ENCODE measurements around the gene SATL1. TPM values are rescaled to one million over a fixed set of nuclear protein-coding genes. Genes with fewer than 3 reads are reported as not detected.
"Not testable (repeated sequence)": the region's sequence is repeated elsewhere in the genome, so short reads cannot be mapped to it uniquely, and the experiment has no call there.

Gene SATL1
- total RNA-seq (0.31 TPM), polyA plus RNA-seq (ENCODE audit: insufficient read depth in 1 of 8, insufficient read length in 8 of 8, low replicate concordance in 1 of 8) (under 1 TPM; 0.23 to 0.37 (median 0.34) TPM)
- long read RNA-seq, donor 1, result 0 reads
- long read RNA-seq, donor 2, result 0 reads
- long read RNA-seq, donor 3, result 0 reads
- long read RNA-seq, donor 4, result 0 reads
- long read RNA-seq, donor 5, partial matches to known transcripts, result 35 of 35 reads
- long read RNA-seq, donor 5, other reads (novel, unspliced or antisense), result 0 of 35 reads
- long read RNA-seq, donor 6, partial matches to known transcripts, result 36 of 38 reads
- long read RNA-seq, donor 6, other reads (novel, unspliced or antisense), result 0 of 38 reads
- long read RNA-seq, donor 7, result 0 reads
- long read RNA-seq, donor 8, partial matches to known transcripts, result 20 of 20 reads
- long read RNA-seq, donor 8, other reads (novel, unspliced or antisense), result 0 of 20 reads
- long read RNA-seq, donor 9, partial matches to known transcripts, result 0 of 1 reads
- long read RNA-seq, donor 9, other reads (novel, unspliced or antisense), result 0 of 1 reads
- long read RNA-seq, donor 10, result 0 reads
- long read RNA-seq, donor 11, result 0 reads

GRCh38 chrX:85243761-85244449 is at the start of gene SATL1, which contains the start of gene ZNF711:
Gene SATL1, minus strand, starts transcription at chrX:85243779. Its CDS starts 134,811 bp downstream, at chrX:85108968.
Gene ZNF711, plus strand, starts transcription at chrX:85243991. Its CDS starts 3,582 bp downstream, at chrX:85247573.
- H3K27me3 ChIP-seq (ENCODE audit: control insufficient read depth, insufficient read depth, low read length), result peaks cover 9% of the 10 kb centered on the region
- H3K4me1 ChIP-seq (ENCODE audit: control insufficient read depth, insufficient read depth, low read length), result no peaks in the 10 kb centered on the region
- H3K27ac ChIP-seq (ENCODE audit: low read length), result peak within 1 kb of the TSS; percentile 94
- DNase-seq, result peak; percentile 94
- no peaks in the 10 kb centered on the region for H3K36me3 ChIP-seq (ENCODE audit: control insufficient read depth, insufficient read depth, low read length)
- no peaks in the 10 kb centered on the region for H3K9me3 ChIP-seq (replicated peaks; ENCODE audit: control insufficient read depth, low read depth, low read length)
- H3K4me3 ChIP-seq (ENCODE audit: low read length), result peak within 1 kb of the TSS; percentile 79
- WGBS (ENCODE audit: insufficient coverage), result 25% methylated on average over 46 of the region's 65 CpGs

GRCh38 chrX:85288992-85289723 is 45.6 kb upstream of the SATL1 start:
- H3K27me3 ChIP-seq (ENCODE audit: control insufficient read depth, insufficient read depth, low read length), result no peaks in the 10 kb centered on the region
- H3K27ac ChIP-seq (ENCODE audit: low read length), result no peak overlapping the region
- no peak overlapping the region for H3K4me3 ChIP-seq (ENCODE audit: low read length)
- no peaks in the 10 kb centered on the region for H3K36me3 ChIP-seq (ENCODE audit: control insufficient read depth, insufficient read depth, low read length)
- H3K4me1 ChIP-seq (ENCODE audit: control insufficient read depth, insufficient read depth, low read length), result no peaks in the 10 kb centered on the region
- no peaks in the 10 kb centered on the region for H3K9me3 ChIP-seq (replicated peaks; ENCODE audit: control insufficient read depth, low read depth, low read length)
- no CpG with 5 or more reads among the region's 7 CpGs for WGBS (ENCODE audit: insufficient coverage)
- no peak for DNase-seq

- no CpG with 5 or more reads among the region's 6 CpGs for WGBS (ENCODE audit: insufficient coverage)
- not testable (repeated sequence) for H3K36me3 ChIP-seq (ENCODE audit: control insufficient read depth, insufficient read depth, low read length); H3K4me1 ChIP-seq (ENCODE audit: control insufficient read depth, insufficient read depth, low read length); H3K9me3 ChIP-seq (replicated peaks; ENCODE audit: control insufficient read depth, low read depth, low read length); H3K4me3 ChIP-seq (ENCODE audit: low read length); H3K27ac ChIP-seq (ENCODE audit: low read length); DNase-seq; H3K27me3 ChIP-seq (ENCODE audit: control insufficient read depth, insufficient read depth, low read length)
These were observed 41.7 kb upstream of the SATL1 start for GRCh38 chrX:85285286-85285685.

- 39% methylated on average over 6 of the region's 42 CpGs for WGBS (ENCODE audit: insufficient coverage)
- H3K36me3 ChIP-seq (ENCODE audit: control insufficient read depth, insufficient read depth, low read length), result no peaks in the 10 kb centered on the region
- H3K27ac ChIP-seq (ENCODE audit: low read length), result peak overlapping the region; percentile 94
- H3K9me3 ChIP-seq (replicated peaks; ENCODE audit: control insufficient read depth, low read depth, low read length), result no peaks in the 10 kb centered on the region
- peak; percentile 41 for DNase-seq
- H3K4me3 ChIP-seq (ENCODE audit: low read length), result peak overlapping the region; percentile 79
- no peaks in the 10 kb centered on the region for H3K4me1 ChIP-seq (ENCODE audit: control insufficient read depth, insufficient read depth, low read length)
- peaks cover 9% of the 10 kb centered on the region for H3K27me3 ChIP-seq (ENCODE audit: control insufficient read depth, insufficient read depth, low read length)
These were observed 1.1 kb upstream of the SATL1 start for GRCh38 chrX:85244450-85245211.

- H3K4me1 ChIP-seq (ENCODE audit: control insufficient read depth, insufficient read depth, low read length), result no peaks in the 10 kb centered on the region
- peak overlapping the region; percentile 79 for H3K4me3 ChIP-seq (ENCODE audit: low read length)
- peak overlapping the region; percentile 94 for H3K27ac ChIP-seq (ENCODE audit: low read length)
- peaks cover 9% of the 10 kb centered on the region for H3K27me3 ChIP-seq (ENCODE audit: control insufficient read depth, insufficient read depth, low read length)
- no peaks in the 10 kb centered on the region for H3K9me3 ChIP-seq (replicated peaks; ENCODE audit: control insufficient read depth, low read depth, low read length)
- WGBS (ENCODE audit: insufficient coverage), result 88% methylated on average over 1 of the region's 2 CpGs
- no peaks in the 10 kb centered on the region for H3K36me3 ChIP-seq (ENCODE audit: control insufficient read depth, insufficient read depth, low read length)
- peak; percentile 8 for DNase-seq
These were observed 424 bp downstream of the SATL1 start for GRCh38 chrX:85243155-85243554.

- no peak for DNase-seq
- H3K9me3 ChIP-seq (replicated peaks; ENCODE audit: control insufficient read depth, low read depth, low read length), result no peaks in the 10 kb centered on the region
- H3K4me1 ChIP-seq (ENCODE audit: control insufficient read depth, insufficient read depth, low read length), result no peaks in the 10 kb centered on the region
- WGBS (ENCODE audit: insufficient coverage), result 70% methylated on average over 2 of the region's 2 CpGs
- H3K27ac ChIP-seq (ENCODE audit: low read length), result no peak overlapping the region
- no peaks in the 10 kb centered on the region for H3K27me3 ChIP-seq (ENCODE audit: control insufficient read depth, insufficient read depth, low read length)
- no peak overlapping the region for H3K4me3 ChIP-seq (ENCODE audit: low read length)
- no peaks in the 10 kb centered on the region for H3K36me3 ChIP-seq (ENCODE audit: control insufficient read depth, insufficient read depth, low read length)
These were observed 20.2 kb downstream of the SATL1 start for GRCh38 chrX:85223359-85223758.

- no peak overlapping the region for H3K27ac ChIP-seq (ENCODE audit: low read length)
- no peaks in the 10 kb centered on the region for H3K4me1 ChIP-seq (ENCODE audit: control insufficient read depth, insufficient read depth, low read length)
- DNase-seq, result no peak
- WGBS (ENCODE audit: insufficient coverage), result no CpG with 5 or more reads among the region's 1 CpG
- no peak overlapping the region for H3K4me3 ChIP-seq (ENCODE audit: low read length)
- H3K27me3 ChIP-seq (ENCODE audit: control insufficient read depth, insufficient read depth, low read length), result no peaks in the 10 kb centered on the region
- no peaks in the 10 kb centered on the region for H3K9me3 ChIP-seq (replicated peaks; ENCODE audit: control insufficient read depth, low read depth, low read length)
- no peaks in the 10 kb centered on the region for H3K36me3 ChIP-seq (ENCODE audit: control insufficient read depth, insufficient read depth, low read length)
These were observed 22.2 kb downstream of the SATL1 start for GRCh38 chrX:85221361-85221760.

- H3K27ac ChIP-seq (ENCODE audit: low read length), result no peak overlapping the region
- H3K27me3 ChIP-seq (ENCODE audit: control insufficient read depth, insufficient read depth, low read length), result no peaks in the 10 kb centered on the region
- no peaks in the 10 kb centered on the region for H3K9me3 ChIP-seq (replicated peaks; ENCODE audit: control insufficient read depth, low read depth, low read length)
- no peak for DNase-seq
- no peaks in the 10 kb centered on the region for H3K4me1 ChIP-seq (ENCODE audit: control insufficient read depth, insufficient read depth, low read length)
- WGBS (ENCODE audit: insufficient coverage), result 100% methylated on average over 1 of the region's 1 CpG
- no peaks in the 10 kb centered on the region for H3K36me3 ChIP-seq (ENCODE audit: control insufficient read depth, insufficient read depth, low read length)
- no peak overlapping the region for H3K4me3 ChIP-seq (ENCODE audit: low read length)
These were observed 27.6 kb downstream of the SATL1 start for GRCh38 chrX:85215946-85216345.

- WGBS (ENCODE audit: insufficient coverage), result no CpG with 5 or more reads among the region's 3 CpGs
- Histone ChIP-seq H3K4me1 (ENCODE audit: control insufficient read depth, insufficient read depth, low read length) (no peaks in the 10 kb centered on the region), H3K27ac (ENCODE audit: low read length) (no peak overlapping the region), H3K9me3 (replicated peaks; ENCODE audit: control insufficient read depth, low read depth, low read length) (no peaks in the 10 kb centered on the region), H3K36me3 (ENCODE audit: control insufficient read depth, insufficient read depth, low read length) (no peaks in the 10 kb centered on the region), H3K4me3 (ENCODE audit: low read length) (no peak overlapping the region), H3K27me3 (ENCODE audit: control insufficient read depth, insufficient read depth, low read length) (no peaks in the 10 kb centered on the region)
- DNase-seq, result no peak
These were observed 29.6 kb downstream of the SATL1 start for GRCh38 chrX:85213792-85214530.
